Smooth muscle cell (in vitro differentiated cells): ENCODE measurements around the gene ARRB1. TPM values are rescaled to one million over a fixed set of nuclear protein-coding genes. Genes with fewer than 3 reads are reported as not detected.

Experiments
- DNase-seq: peaks from one replicate; lab custom pipeline; 2025; ENCODE audit not compliant: unreplicated experiment; lab: John Stamatoyannopoulos, UW
- H2AFZ ChIP-seq: fragments of 200-600 bp; sonication (generic); 2 replicates; pipeline ENCODE4 v1.6.0; 2016; ENCODE audit warnings: antibody characterized with exemption, low read depth, mild to moderate bottlenecking
- H3F3A ChIP-seq: fragments of 200-600 bp; sonication (generic); 2 replicates; pipeline ENCODE4 v1.6.0; 2017; ENCODE audit warnings: antibody characterized with exemption, low read depth
- H3K27ac ChIP-seq: fragments of 200-600 bp; sonication (generic); 2 replicates; pipeline ENCODE4 v1.5.1; 2016; ENCODE audit warnings: low read depth, mild to moderate bottlenecking
- H3K27me3 ChIP-seq: fragments of 200-600 bp; sonication (generic); 2 replicates; pipeline ENCODE4 v1.6.1; 2016; ENCODE audit warnings: low read depth, mild to moderate bottlenecking
- H3K36me3 ChIP-seq: fragments of 200-600 bp; sonication (generic); 2 replicates; pipeline ENCODE4 v1.5.1; 2016; ENCODE audit warnings: low read depth
- H3K4me1 ChIP-seq: fragments of 200-600 bp; sonication (generic); 2 replicates; pipeline ENCODE4 v1.5.1; 2016; ENCODE audit warnings: low read depth
- H3K4me2 ChIP-seq: fragments of 200-600 bp; sonication (generic); 2 replicates; pipeline ENCODE4 v1.6.0; 2016; ENCODE audit warnings: mild to moderate bottlenecking
- H3K4me3 ChIP-seq: fragments of 200-600 bp; sonication (generic); 2 replicates; pipeline ENCODE4 v1.5.1; 2016; ENCODE audit warnings: mild to moderate bottlenecking
- H3K79me2 ChIP-seq: fragments of 200-600 bp; sonication (generic); 2 replicates; pipeline ENCODE4 v1.6.0; 2016; ENCODE audit warnings: low read depth, mild to moderate bottlenecking
- H3K9ac ChIP-seq: fragments of 200-600 bp; sonication (generic); 2 replicates; pipeline ENCODE4 v1.6.0; 2016; ENCODE audit warnings: low read depth
- H3K9me3 ChIP-seq: fragments of 200-600 bp; sonication (generic); replicated peaks from 2 replicates; pipeline ENCODE4 v1.5.1; 2016; ENCODE audit warnings: low read depth
- H4K20me1 ChIP-seq: fragments of 200-600 bp; sonication (generic); 2 replicates; pipeline ENCODE4 v1.6.0; 2016; ENCODE audit warnings: low read depth
- WGBS: methylation state at CpG from one replicate; pipeline ENCODE4 v1.1.7; 2016; ENCODE audit warnings: low lambda C conversion rate; 5-methylcytosine and 5-hydroxymethylcytosine counted together
- polyA plus RNA-seq: library from polyadenylated mRNA; unstranded; fragments of >200 nt; fragmentation: Nextera tagmentation; extraction: Ambion mirVana; gene quantifications from 2 replicates; pipeline ENCODE4 v1.2.1, GENCODE V29; 2016
- total RNA-seq: library from RNA; depleted of rRNA; stranded (reverse); fragments of >200 nt; gene quantifications from 2 replicates; pipeline ENCODE4 v1.2.3, GENCODE V29; 2014
- TF ChIP-seq, protein P1 (sequence below): fragments of 200-600 bp; sonication (generic); IDR thresholded peaks from 2 replicates; pipeline ENCODE4 v1.5.1; 2017; ENCODE audit warnings: borderline replicate concordance, mild to moderate bottlenecking, antibody characterized with exemption; ENCODE audit not compliant: insufficient read depth, poor library complexity, severe bottlenecking

ARRB1 gene
- total and polyA plus RNA-seq, 2 experiments from 2014 or later = 4.6 to 16.9 TPM

DNA sequence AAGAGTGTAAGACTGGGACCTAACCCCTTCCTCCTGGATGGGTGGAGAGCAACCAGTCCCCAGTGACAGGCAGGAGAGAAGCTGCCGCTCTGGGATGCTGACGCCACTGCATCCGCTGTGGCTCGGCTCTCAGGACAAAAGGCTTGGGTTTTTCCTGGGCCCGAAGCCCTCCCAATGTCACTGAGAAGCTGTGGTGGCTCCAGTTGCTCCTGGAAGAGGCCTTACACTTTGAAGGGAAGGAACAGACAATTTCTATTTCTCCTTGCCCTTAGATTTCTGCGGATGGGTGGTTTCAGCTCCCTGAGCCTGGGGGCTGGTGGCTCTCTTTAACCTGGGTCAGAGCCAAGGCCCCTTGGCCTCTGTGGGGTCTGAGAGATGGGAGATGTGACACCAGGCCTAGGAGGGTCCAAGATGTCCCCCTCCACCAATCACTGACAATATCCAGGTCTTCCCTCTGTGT, 89.5 kb downstream of the ARRB1 start:
- Histone ChIP-seq H3K9me3 (no peaks in the 10 kb centered on the region), H3K79me2 (no peaks in the 10 kb centered on the region), H4K20me1 (no peaks in the 10 kb centered on the region), H3K36me3 (no peaks in the 10 kb centered on the region), H3F3A (no peaks in the 10 kb centered on the region), H3K4me2 (no peak overlapping the region), H3K4me3 (no peak overlapping the region), H3K9ac (no peak overlapping the region), H3K27me3 (no peaks in the 10 kb centered on the region), H3K4me1 (no peaks in the 10 kb centered on the region), H2AFZ (no peak overlapping the region), H3K27ac (no peak overlapping the region)
- no peak for DNase-seq
- WGBS = 94% methylated on average over 6 of the region's 6 CpGs
- TF ChIP-seq, protein P1, sequence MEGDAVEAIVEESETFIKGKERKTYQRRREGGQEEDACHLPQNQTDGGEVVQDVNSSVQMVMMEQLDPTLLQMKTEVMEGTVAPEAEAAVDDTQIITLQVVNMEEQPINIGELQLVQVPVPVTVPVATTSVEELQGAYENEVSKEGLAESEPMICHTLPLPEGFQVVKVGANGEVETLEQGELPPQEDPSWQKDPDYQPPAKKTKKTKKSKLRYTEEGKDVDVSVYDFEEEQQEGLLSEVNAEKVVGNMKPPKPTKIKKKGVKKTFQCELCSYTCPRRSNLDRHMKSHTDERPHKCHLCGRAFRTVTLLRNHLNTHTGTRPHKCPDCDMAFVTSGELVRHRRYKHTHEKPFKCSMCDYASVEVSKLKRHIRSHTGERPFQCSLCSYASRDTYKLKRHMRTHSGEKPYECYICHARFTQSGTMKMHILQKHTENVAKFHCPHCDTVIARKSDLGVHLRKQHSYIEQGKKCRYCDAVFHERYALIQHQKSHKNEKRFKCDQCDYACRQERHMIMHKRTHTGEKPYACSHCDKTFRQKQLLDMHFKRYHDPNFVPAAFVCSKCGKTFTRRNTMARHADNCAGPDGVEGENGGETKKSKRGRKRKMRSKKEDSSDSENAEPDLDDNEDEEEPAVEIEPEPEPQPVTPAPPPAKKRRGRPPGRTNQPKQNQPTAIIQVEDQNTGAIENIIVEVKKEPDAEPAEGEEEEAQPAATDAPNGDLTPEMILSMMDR = no peak

DNA sequence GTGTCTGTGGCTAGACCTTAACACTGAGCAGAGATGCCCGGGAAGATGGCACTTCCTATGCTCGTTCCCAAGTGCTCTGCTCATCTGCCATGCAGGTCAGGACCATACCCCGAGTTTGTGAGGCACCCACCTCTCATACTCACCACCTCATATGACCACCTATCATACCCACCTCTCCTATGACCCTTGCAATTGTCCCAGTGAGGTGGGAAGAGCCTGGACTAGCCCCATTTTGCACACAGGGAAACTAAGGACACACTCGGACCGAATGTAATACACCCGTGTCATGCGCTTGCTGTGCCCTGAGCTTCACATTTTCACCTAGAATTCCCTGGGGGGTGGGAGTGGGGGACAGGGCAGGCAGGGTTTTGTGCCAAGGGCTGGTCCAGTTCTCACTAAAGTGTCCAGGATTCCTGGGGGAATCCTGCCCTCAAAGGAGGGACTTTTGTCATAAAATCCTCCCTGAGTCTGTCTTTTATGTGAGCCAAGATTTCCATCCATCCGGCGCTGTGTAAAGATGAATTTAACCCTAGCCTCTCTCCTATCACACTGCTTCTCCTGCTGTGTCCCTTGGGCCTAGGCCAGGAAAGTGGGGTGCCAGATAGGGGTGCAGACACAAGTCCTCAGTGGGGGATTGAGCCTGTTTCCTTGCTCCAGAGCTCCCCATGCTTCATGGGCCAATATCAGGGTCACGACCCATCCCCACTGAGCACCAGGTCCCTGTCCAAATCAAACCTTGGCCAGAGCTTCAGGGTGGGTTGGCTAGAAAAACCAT, 90.9 kb downstream of the ARRB1 start:
- H4K20me1 ChIP-seq = no peaks in the 10 kb centered on the region
- no peaks in the 10 kb centered on the region for H3F3A ChIP-seq
- H3K4me1 ChIP-seq = no peaks in the 10 kb centered on the region
- H3K36me3 ChIP-seq = no peaks in the 10 kb centered on the region
- no peak overlapping the region for H3K4me3 ChIP-seq
- no peak overlapping the region for H2AFZ ChIP-seq
- WGBS = 77% methylated on average over 10 of the region's 10 CpGs
- no peaks in the 10 kb centered on the region for H3K9me3 ChIP-seq
- no peak for DNase-seq
- no peaks in the 10 kb centered on the region for H3K79me2 ChIP-seq
- no peaks in the 10 kb centered on the region for H3K27me3 ChIP-seq
- H3K27ac ChIP-seq = no peak overlapping the region
- TF ChIP-seq, protein P1 = no peak
- H3K4me2 ChIP-seq = no peak overlapping the region
- no peak overlapping the region for H3K9ac ChIP-seq

DNA sequence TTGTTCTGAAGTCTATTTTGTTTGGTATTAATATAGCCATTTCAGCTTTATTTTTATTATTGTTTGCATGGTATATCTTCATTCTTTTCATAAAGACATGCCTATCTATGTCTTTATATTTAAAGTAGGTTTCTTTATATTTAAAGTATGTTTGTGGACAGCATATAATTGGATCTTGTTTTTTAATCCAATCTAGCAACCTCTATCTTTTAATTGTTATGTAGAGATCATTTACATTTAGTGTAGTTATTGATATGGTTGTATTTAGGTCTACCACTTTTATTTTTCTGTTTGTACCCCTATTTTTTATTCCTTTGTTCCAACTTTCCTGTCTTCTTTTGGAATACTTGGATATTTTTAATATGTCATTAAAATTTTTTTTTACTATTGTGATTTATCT, 97.1 kb downstream of the ARRB1 start:
- H3K4me1 ChIP-seq = no peaks in the 10 kb centered on the region
- no peaks in the 10 kb centered on the region for H3F3A ChIP-seq
- H3K9me3 ChIP-seq = no peaks in the 10 kb centered on the region
- H2AFZ ChIP-seq = no peak overlapping the region
- no peaks in the 10 kb centered on the region for H3K79me2 ChIP-seq
- no peaks in the 10 kb centered on the region for H3K36me3 ChIP-seq
- TF ChIP-seq, protein P1 = no peak
- no peaks in the 10 kb centered on the region for H4K20me1 ChIP-seq
- H3K4me3 ChIP-seq = no peak overlapping the region
- no peak overlapping the region for H3K27ac ChIP-seq
- no peak overlapping the region for H3K9ac ChIP-seq
- DNase-seq = no peak
- no peak overlapping the region for H3K4me2 ChIP-seq
- no peaks in the 10 kb centered on the region for H3K27me3 ChIP-seq

DNA sequence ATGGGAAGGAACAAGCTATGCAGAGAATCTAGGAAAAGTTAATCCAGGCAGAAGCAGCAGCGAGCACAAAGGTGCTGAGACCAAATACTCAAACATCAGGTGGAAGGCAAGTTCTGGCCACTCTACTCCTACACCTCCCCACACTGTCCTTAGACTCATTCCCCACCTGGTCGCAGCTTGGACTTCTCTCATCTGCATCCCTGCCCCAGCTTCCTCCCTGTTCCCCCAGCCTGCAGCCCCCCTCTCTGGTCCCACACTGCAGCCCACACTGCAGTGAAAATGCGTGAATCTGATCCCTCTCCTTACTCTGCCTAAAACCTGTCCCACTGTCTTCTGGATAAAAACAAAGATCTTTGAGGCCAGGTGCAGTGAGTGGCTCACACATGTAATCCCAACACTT, 101.8 kb downstream of the ARRB1 start:
- 75% methylated on average over 3 of the region's 3 CpGs for WGBS
- TF ChIP-seq, protein P1 = no peak
- no peak overlapping the region for H3K9ac ChIP-seq
- no peak overlapping the region for H3K4me2 ChIP-seq
- no peak overlapping the region for H2AFZ ChIP-seq
- no peak overlapping the region for H3K4me3 ChIP-seq
- no peaks in the 10 kb centered on the region for H3K36me3 ChIP-seq
- no peaks in the 10 kb centered on the region for H3K4me1 ChIP-seq
- no peaks in the 10 kb centered on the region for H3F3A ChIP-seq
- H4K20me1 ChIP-seq = no peaks in the 10 kb centered on the region
- H3K9me3 ChIP-seq = no peaks in the 10 kb centered on the region
- H3K27me3 ChIP-seq = peaks cover 5% of the 10 kb centered on the region
- no peak overlapping the region for H3K27ac ChIP-seq
- DNase-seq = no peak
- H3K79me2 ChIP-seq = no peaks in the 10 kb centered on the region
